SJCRH30 (cell line): ENCODE measurements around the gene OLFML2A. TPM values are rescaled to one million over a fixed set of nuclear protein-coding genes. Genes with fewer than 3 reads are reported as not detected.

Experiments
- DNase-seq, 2 experiments: peaks; one replicate each; pipeline ENCODE4 v3.0.0-alpha.2; 2015 to 2020
- H3K27ac ChIP-seq: fragments of 250-450 bp; sonication (Bioruptor Pico); 2 replicates; pipeline ENCODE4 v1.5.1; 2020; ENCODE audit warnings: mild to moderate bottlenecking, moderate library complexity
- H3K27me3 ChIP-seq: fragments of 250-450 bp; sonication (Bioruptor Pico); 2 replicates; pipeline ENCODE4 v1.5.1; 2020; ENCODE audit warnings: mild to moderate bottlenecking, moderate library complexity
- H3K36me3 ChIP-seq: fragments of 250-450 bp; sonication (Bioruptor Pico); 2 replicates; pipeline ENCODE4 v1.5.1; 2020; ENCODE audit warnings: mild to moderate bottlenecking, moderate library complexity
- H3K4me1 ChIP-seq: fragments of 250-450 bp; sonication (Bioruptor Pico); 2 replicates; pipeline ENCODE4 v1.5.1; 2020; ENCODE audit warnings: mild to moderate bottlenecking, moderate library complexity
- H3K4me3 ChIP-seq: fragments of 250-450 bp; sonication (Bioruptor Pico); 2 replicates; pipeline ENCODE4 v1.5.1; 2020; ENCODE audit warnings: mild to moderate bottlenecking, moderate library complexity
- H3K9me3 ChIP-seq: fragments of 250-450 bp; sonication (Bioruptor Pico); replicated peaks from 2 replicates; pipeline ENCODE4 v1.5.1; 2020; ENCODE audit warnings: mild to moderate bottlenecking, moderate library complexity
- total RNA-seq: library from RNA; depleted of rRNA; stranded (reverse); fragments of >200 nt; shearing (Covaris generic); gene quantifications from 2 replicates; pipeline ENCODE4 v1.2.3, GENCODE V29; 2014

Gene OLFML2A
- total RNA-seq, 1 experiment from 2014 or later = 13.4 TPM

- no peaks in the 10 kb centered on the region for H3K9me3 ChIP-seq
- peak; percentile 46 to 55 for DNase-seq
- no peak overlapping the region for H3K4me3 ChIP-seq
- H3K27ac ChIP-seq = no peak overlapping the region
- no peaks in the 10 kb centered on the region for H3K27me3 ChIP-seq
- H3K36me3 ChIP-seq = no peaks in the 10 kb centered on the region
- H3K4me1 ChIP-seq = peaks cover 27% of the 10 kb centered on the region
These were observed 72.9 kb downstream of the OLFML2A start for GRCh38 chr9:124849801-124850200.

- Histone ChIP-seq H3K4me3 (peak overlapping the region; percentile 51), H3K4me1 (peaks cover 17% of the 10 kb centered on the region), H3K27ac (no peak overlapping the region)
These were observed 75.3 kb downstream of the OLFML2A start for GRCh38 chr9:124852121-124852828.

GRCh38 chr9:124852829-124853531 is 76.0 kb downstream of the OLFML2A start, which contains the start of gene WDR38:
Gene WDR38, plus strand, starts transcription at chr9:124853460. Its CDS starts 72 bp downstream, at chr9:124853532.
- H3K36me3 ChIP-seq = peaks cover 18% of the 10 kb centered on the region
- peaks cover 18% of the 10 kb centered on the region for H3K4me1 ChIP-seq
- H3K27me3 ChIP-seq = no peaks in the 10 kb centered on the region
- peak; percentile 87 to 89 for DNase-seq
- H3K4me3 ChIP-seq = peak within 1 kb of the TSS; percentile 51
- no peaks in the 10 kb centered on the region for H3K9me3 ChIP-seq
- H3K27ac ChIP-seq = no peak within 1 kb of the TSS

More at GRCh38 chr9:124852121-124852828, 75.3 kb downstream of the OLFML2A start:
- H3K27me3 ChIP-seq = no peaks in the 10 kb centered on the region
- peak in 1 of 2 experiments; percentile 48 for DNase-seq
- no peaks in the 10 kb centered on the region for H3K9me3 ChIP-seq
- H3K36me3 ChIP-seq = peaks cover 11% of the 10 kb centered on the region

GRCh38 chr9:124853605-124854143 is 76.7 kb downstream of the OLFML2A start:
- H3K9me3 ChIP-seq = no peaks in the 10 kb centered on the region
- DNase-seq = no peak
- no peak overlapping the region for H3K27ac ChIP-seq
- H3K4me3 ChIP-seq = peak overlapping the region; percentile 51
- H3K4me1 ChIP-seq = peaks cover 25% of the 10 kb centered on the region
- H3K27me3 ChIP-seq = no peaks in the 10 kb centered on the region
- H3K36me3 ChIP-seq = peaks cover 25% of the 10 kb centered on the region

- peaks cover 30% of the 10 kb centered on the region for H3K36me3 ChIP-seq
- no peak overlapping the region for H3K4me3 ChIP-seq
- no peak for DNase-seq
- H3K27me3 ChIP-seq = no peaks in the 10 kb centered on the region
- H3K4me1 ChIP-seq = peaks cover 30% of the 10 kb centered on the region
- no peaks in the 10 kb centered on the region for H3K9me3 ChIP-seq
- H3K27ac ChIP-seq = no peak overlapping the region
These were observed 77.2 kb downstream of the OLFML2A start for GRCh38 chr9:124854161-124854560.

GRCh38 chr9:124854822-124855221 is 77.9 kb downstream of the OLFML2A start:
- no peak overlapping the region for H3K27ac ChIP-seq

GRCh38 chr9:124855566-124855943 is 78.6 kb downstream of the OLFML2A start:
- H3K4me3 ChIP-seq = no peak overlapping the region
- no peak for DNase-seq

More at GRCh38 chr9:124854822-124855221, 77.9 kb downstream of the OLFML2A start:
- peaks cover 34% of the 10 kb centered on the region for H3K4me1 ChIP-seq
- H3K9me3 ChIP-seq = no peaks in the 10 kb centered on the region
- no peak overlapping the region for H3K4me3 ChIP-seq
- H3K36me3 ChIP-seq = peaks cover 37% of the 10 kb centered on the region
- no peaks in the 10 kb centered on the region for H3K27me3 ChIP-seq
- no peak for DNase-seq

GRCh38 chr9:124855944-124856765 is 79.2 kb downstream of the OLFML2A start:
- Histone ChIP-seq H3K36me3 (peaks cover 50% of the 10 kb centered on the region), H3K27me3 (no peaks in the 10 kb centered on the region), H3K4me1 (peaks cover 38% of the 10 kb centered on the region), H3K4me3 (no peak overlapping the region), H3K27ac (no peak overlapping the region), H3K9me3 (no peaks in the 10 kb centered on the region)
- peak; percentile 68 for DNase-seq

More at GRCh38 chr9:124855566-124855943, 78.6 kb downstream of the OLFML2A start:
- H3K27me3 ChIP-seq = no peaks in the 10 kb centered on the region
- peaks cover 44% of the 10 kb centered on the region for H3K36me3 ChIP-seq
- H3K27ac ChIP-seq = no peak overlapping the region
- peaks cover 38% of the 10 kb centered on the region for H3K4me1 ChIP-seq
- H3K9me3 ChIP-seq = no peaks in the 10 kb centered on the region

GRCh38 chr9:124857533-124858162 is 80.7 kb downstream of the OLFML2A start:
- H3K9me3 ChIP-seq = no peaks in the 10 kb centered on the region
- H3K27ac ChIP-seq = no peak overlapping the region; the same call in 1 of the 2 replicates
- peaks cover 54% of the 10 kb centered on the region for H3K36me3 ChIP-seq
- peaks cover 28% of the 10 kb centered on the region for H3K4me1 ChIP-seq
- H3K27me3 ChIP-seq = no peaks in the 10 kb centered on the region
- DNase-seq = no peak
- no peak overlapping the region for H3K4me3 ChIP-seq

- Histone ChIP-seq H3K9me3 (no peaks in the 10 kb centered on the region), H3K4me3 (no peak overlapping the region), H3K27me3 (no peaks in the 10 kb centered on the region), H3K4me1 (peaks cover 26% of the 10 kb centered on the region), H3K27ac (no peak overlapping the region; the same call in 1 of the 2 replicates), H3K36me3 (peaks cover 54% of the 10 kb centered on the region)
- DNase-seq = peak; percentile 90 to 93
These were observed 81.6 kb downstream of the OLFML2A start for GRCh38 chr9:124858330-124859046.

GRCh38 chr9:124859803-124860581 is 83.1 kb downstream of the OLFML2A start:
- Histone ChIP-seq H3K4me3 (peak overlapping the region; percentile 96), H3K9me3 (no peaks in the 10 kb centered on the region), H3K36me3 (peaks cover 54% of the 10 kb centered on the region), H3K27ac (no peak overlapping the region; the same call in 1 of the 2 replicates), H3K4me1 (peaks cover 26% of the 10 kb centered on the region), H3K27me3 (no peaks in the 10 kb centered on the region)
- no peak for DNase-seq

GRCh38 chr9:124860582-124861341 is 83.8 kb downstream of the OLFML2A start:
- no peaks in the 10 kb centered on the region for H3K9me3 ChIP-seq
- no peaks in the 10 kb centered on the region for H3K27me3 ChIP-seq
- H3K27ac ChIP-seq = peak overlapping the region; percentile 96
- no peak for DNase-seq
- H3K4me3 ChIP-seq = peak overlapping the region; percentile 96
- peaks cover 26% of the 10 kb centered on the region for H3K4me1 ChIP-seq
- H3K36me3 ChIP-seq = peaks cover 54% of the 10 kb centered on the region
